Right hindlimb (tissue), 1 donor: ENCODE results near the gene FST.

Source experiments
- DNase-seq: peaks from one replicate; pipeline ENCODE4 v3.0.0-alpha.2; 2018

Gene FST

DNA sequence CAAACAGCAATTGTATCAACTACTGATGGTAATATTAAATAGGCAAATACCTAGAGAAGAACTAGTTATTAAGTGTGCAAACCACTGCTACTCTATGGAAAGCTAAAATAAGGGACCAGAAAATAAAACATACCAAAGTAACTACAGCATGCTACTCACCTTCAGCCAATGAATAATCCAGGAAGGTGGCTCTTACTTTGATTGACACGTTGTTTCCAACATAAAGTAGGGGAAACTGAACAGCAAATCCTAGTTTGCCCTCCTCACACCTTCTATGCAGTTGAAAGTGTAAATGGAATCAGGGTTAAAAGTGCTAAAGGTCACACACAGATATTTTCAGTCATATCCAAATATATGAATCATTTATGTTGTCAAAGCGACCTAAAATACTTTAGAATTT lies 5.1 kb upstream of the FST start:
- no peak for DNase-seq

DNA sequence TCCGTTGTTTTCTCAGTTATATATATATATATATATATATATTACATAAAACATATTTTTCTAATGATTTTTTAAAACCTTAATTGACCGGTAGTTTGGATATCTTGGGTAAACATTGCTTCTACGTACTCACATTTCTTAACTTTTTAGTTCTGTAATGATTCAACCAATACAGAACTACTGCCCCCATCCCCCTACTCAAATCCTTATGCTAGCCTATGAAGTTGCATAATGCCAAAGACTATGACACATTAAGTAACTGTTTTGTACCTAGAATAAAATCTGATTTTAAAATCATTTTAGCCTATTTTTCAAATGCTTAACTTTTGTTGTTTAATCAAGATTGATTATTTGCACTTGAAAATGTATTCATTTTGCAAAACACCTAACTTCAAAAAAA lies 4.4 kb upstream of the FST start:
- no peak for DNase-seq

DNA sequence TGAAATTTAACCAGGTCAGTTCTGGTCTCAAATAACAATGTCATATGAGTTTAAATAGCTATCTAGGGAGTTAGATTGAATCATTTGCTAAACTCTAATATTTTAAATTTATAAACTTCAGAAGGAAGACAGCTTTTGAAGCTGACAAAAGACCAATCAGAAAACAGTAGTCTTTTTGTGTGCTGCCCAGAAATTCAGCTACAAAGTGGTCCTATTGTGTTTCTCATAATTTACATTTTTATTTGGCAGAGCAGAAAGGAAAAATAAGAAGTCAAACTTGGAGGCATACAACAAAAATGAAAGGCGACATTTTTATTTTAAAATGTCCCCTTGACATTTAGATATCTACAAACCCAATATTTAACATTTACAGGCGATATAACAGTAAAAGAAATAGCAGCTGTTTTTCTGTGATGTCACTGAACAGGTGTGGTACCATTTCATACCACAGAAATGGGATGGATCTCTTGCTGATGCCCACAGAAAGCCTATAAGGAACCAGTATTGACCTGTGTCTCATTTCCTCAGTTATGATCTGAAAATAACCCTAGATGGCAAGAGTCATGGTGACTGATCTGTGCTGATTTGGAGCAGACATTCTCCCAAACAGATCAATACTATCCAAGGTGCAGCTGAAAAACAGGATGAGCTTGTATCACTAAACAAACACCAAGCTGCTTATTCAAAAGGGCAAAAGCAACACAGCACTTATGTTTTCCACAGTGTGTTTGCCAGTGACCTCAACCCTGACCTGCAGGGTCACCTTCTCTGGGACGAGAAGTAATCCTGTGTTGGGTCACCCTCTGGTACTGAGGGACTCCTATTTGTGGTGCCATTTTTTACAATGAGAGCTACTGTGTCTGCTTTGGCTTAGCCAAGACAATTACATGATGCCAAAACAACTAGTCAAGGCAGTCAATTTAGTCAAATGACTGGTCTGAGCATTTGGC lies 3.6 kb upstream of the FST start:
- no peak for DNase-seq

DNA sequence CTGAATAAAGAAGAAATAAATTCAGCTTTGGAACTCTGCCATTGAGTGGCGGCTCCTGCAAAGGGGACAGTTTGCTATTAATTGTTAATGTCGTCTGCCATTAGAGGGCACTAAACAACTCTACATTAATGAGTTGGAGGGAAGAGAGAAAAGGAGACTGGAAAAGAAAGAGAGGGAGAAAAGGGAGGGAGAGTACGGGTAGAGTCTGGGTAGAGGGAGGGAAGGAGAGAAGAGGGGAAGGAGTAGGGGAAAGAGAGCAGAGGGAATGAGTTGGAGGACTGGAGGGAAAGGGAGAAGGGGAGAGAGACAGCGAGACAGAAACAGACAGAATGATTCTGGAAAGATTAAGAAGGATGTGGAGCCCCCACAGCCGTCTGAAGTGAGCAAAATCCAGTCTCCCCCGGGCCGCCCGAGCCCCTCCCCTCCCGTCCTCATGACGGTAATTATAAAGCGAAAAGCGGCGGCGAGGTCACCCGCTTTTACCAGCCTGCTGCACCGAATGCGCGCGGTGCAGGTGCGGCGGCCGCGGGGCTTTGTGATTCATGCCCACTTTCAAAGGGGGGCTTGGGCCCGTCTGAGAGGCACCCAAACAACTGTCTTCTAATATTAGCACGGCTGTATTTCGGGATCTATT lies 1.9 kb upstream of the FST start:
- DNase-seq: peak; percentile 48

DNA sequence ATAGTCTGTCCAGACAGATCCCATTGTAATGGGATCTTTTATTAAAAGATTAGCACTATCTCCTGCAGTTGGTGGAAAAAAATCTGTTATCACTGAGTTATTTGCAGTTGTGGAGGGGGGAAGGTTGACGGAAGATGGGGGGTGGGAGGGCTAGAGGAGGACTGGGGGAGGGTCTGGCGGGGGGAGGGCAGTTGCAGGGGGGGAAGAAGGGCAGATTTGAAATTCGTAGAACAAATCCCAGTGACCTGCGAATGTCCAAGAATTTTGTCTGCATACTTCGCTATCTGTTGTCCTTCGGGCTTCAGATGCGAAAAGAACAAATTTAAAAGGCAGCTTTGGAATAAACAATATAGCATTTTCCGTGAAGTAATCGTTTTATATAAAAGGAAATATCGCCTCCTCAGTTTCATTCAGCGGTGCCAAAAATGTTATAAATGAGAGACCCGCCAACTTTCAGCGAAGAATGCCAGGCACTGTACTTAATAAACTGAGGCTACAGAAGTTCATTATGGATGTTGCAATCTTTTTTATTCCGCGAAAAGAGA lies 1.3 kb upstream of the FST start:
- no peak for DNase-seq

DNA sequence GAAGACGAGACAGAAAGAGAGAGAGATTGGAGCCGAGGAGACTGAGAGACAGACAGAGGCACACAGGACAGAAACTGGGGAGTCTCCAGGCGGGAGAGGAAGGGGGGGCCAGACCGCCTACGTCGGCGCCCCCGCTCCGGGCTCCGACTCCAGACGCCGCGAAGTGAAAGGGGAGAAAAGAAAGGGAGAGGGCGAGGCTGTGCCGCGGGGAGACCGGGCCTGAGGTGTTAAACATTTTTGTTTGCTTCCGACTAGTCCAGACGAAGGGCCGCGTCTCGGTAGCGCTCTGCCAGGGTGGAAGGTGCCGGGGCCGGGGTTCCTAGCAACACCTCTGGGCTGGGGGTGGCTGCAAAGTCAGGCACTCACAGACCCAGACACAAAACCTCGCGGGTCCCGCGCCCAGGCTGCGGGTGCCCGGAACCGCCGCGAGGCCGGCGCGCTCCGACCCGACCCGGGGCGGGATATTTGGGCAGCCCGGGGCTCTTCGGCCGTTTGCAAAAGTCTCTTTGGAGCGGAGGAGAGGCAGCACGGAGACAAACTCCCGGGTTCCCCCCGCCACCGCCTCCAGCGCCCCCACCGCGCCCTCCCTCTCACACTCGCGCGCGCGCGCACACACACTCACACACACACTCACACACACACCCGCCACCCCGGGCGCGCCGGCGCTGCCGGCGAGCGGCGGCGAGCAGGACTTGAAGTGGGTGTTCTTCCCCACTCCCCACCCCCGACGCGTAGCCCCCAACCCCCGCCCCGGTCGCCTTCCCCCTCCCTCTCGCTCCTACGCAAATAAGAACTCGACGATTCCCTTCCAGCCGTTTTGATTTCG lies 626 bp upstream of the FST start:
- peak; percentile 90 for DNase-seq

DNA sequence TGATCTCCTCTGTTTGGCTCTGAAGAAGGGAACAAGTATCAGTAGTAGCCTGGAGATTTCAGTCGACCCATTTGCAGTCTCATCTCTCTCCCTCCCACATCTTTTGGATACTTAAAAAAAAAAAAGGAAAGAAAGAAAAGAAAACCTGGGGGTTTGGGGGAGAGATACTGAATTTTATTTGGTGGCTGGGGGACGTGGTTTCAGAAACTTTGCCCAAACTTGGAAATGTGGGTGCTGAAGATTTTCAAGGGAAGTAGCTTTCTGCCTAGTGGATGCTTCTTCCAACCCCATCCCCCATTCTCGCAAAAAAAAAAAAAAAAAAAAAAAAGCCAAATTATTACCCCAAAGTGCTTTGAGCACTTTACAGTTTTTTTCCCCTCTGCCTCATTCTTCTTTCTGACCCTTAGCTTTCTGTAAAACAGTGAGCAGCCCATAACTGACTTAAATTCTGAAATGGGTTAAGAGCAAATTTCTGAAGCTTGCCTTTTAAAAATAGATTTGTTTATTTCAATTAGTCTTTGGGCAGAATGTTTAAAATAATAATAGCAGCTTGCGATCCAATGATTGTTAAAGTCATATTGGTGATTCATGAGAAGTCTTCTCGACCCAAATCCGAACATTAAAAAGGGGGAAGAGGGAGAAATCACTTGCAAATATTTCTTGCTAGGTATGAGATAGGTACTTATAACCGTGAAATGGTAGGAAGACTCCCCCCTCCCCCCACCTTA lies 894 bp downstream of the FST start:
- no peak for DNase-seq

DNA sequence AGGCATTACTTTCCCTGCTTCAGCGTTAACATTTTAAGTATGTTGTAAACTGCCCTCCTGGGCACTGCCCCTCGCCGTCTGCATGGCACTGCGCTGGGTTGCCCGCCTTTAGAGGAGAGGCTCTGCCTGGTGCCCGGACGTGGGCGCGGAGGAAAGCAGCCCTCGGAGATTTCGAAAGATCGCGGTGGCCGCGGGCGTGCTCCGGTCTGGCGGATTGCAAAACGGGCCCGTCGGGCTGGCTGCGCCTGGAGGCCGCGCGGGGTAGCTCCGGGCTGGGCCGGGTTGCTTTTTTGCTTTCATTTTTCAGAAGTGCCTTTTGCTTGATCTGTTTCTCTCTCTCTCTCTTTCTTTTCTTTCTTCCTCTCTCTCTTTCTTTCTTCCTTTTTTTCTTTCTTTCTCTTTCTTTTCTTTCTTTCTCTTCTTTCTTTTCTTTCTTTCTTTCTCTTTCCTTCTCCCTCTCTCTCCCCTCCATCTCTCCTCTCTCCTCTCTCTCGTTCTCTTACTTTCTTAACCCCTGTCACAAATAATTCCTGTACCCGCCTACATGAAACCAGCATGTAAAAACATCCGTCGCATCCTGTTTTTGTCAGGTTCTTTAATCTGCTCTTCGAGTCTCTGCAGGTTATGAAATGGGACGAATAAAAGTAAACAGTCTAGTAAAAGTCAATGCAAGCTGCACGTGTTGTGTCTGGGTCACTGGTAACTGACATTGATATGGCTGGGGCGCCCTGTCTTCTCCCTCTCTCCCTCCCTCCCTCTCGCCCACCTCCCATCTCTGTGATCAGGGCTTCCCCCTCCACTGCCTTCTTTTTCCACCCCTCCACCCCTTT lies 1.7 kb downstream of the FST start:
- peak; percentile 73 for DNase-seq

DNA sequence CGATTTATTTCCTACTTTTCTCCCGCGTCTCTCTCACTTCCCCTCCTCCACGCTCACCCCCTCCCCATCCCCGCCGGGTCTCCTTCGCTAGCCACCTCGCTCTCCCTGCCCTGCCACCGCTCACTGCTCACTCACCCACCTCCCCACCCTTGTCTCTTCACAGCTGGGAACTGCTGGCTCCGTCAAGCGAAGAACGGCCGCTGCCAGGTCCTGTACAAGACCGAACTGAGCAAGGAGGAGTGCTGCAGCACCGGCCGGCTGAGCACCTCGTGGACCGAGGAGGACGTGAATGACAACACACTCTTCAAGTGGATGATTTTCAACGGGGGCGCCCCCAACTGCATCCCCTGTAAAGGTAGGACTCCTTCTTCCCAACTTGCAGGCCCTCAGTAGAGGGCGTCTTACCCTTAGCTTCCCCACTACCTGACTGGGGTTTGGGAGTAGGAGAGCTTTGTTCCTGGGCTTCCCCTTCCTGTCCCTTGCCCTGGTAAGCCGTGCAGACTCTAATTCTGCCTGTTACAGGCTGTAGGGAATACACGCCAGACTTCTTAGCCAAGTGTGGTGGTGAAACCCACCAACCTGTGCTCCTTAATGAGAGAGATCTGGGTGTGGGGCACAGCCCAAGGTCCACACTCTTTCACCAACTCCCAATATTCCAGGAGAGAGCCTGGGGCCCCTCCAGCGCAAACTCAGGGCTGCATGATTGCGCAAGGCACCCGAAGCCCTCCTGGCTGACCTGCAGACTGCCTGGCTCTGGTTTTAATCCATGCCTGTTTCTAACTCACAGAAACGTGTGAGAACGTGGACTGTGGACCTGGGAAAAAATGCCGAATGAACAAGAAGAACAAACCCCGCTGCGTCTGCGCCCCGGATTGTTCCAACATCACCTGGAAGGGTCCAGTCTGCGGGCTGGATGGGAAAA lies 2.5 kb downstream of the FST start:
- peak; percentile 54 for DNase-seq

DNA sequence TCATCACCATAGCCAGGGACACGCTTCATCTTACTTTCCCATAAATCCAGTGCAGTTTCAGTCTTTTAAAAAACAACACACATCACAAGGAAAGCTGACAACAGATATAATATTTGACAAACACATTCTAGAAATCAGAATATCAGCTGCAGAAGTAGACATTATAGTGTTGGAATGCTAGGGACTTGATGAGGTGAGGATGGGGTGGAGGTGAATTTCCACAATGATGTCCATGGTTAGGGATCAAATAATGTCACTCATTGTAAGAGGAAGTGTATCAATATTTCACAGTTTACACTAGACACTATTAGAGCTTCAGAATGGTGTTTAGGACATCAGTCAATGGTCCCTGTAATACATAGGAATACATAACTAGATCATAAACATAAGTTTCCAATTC lies 7.0 kb downstream of the FST start:
- no peak for DNase-seq

DNA sequence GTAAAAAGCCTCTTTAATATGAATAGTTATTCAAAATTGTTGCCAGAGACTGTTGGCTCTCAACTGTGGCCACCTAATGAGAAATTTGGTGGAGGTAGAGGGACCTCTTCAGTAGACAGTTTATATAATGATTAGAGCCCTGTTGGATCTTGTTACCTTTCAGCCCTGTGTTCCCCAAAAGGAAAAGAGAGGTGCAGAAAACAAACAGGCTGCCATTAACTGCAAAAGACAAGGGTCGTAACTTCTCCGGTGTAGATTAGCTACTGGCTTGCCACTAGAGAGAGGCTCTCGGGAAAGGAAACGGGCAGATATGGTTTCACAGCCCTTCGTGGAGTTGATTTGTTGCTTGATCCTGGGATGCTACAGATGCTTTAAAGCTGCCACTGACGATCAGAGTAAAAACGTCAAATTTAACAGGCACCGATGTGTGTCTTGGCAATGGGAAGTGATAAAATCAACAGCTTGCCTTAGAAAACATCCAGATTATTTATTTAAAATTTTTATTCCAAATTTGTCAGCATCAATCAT lies 7.8 kb downstream of the FST start:
- DNase-seq: no peak

DNA sequence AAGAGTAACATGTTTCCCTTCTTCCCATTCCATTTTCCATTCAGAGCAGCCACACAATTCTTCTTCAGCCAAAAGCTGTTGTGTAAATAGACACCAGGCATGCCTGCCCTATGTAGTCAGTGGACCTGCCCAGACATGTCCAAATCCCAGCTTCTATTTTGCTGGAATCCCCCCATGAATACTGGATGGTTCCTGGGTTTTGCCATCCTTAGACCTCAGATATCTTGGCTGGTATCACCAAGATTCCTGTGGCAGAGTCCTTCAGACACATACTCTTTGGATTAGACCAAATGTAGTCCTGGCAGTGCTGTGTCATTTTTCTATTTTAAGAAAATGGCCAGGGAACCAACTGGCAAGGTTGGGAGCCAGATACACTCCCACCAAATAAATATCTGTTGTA lies 10.3 kb downstream of the FST start:
- no peak for DNase-seq

DNA sequence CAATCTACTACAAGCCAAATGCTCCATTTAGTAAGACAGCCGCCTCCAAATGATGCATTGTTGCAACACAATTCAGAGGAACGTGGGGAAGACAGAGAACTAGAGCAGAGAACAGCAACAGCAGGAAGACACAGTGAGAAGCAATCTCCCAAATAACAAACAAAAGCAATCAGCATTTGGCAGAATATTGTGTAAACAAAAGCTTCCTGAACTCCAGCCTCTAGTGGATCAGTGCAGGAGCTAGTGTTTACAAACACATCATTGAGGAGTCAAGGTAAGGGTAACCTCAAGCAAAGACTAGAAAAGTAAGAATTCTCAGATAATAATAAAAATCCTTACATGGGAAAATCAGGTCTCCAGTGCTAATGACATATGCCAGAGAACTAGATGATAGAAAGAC lies 20.6 kb downstream of the FST start:
- no peak for DNase-seq

DNA sequence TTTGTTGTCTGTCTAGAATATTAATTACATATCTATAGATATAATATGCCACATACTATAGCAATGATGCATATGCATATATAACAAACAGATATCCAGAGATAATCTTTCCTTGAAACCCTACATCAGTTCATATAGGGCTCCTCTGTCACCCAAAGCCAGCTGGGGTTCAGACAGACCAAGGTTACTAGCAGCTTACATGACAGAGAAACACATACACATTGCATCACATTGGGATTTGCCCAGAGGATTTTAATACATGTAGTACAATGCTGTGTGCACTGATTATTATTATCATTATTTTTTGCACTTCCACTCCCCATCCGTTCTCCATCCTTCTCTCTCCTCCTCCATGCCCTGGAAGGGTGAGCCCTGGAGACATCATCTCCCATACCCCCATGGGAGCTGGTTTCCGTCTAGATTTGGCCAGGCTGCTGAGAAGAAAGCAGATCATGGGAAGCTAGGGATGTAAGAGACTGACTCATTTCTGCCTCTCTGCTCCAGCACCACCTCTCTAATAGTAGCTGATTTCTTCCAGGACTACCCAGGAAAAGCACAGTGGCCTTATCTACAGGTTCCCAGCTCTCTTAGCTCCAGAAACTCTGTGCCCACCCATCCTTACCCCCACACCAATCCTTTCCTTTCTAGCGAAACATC lies 23.3 kb downstream of the FST start:
- no peak for DNase-seq

DNA sequence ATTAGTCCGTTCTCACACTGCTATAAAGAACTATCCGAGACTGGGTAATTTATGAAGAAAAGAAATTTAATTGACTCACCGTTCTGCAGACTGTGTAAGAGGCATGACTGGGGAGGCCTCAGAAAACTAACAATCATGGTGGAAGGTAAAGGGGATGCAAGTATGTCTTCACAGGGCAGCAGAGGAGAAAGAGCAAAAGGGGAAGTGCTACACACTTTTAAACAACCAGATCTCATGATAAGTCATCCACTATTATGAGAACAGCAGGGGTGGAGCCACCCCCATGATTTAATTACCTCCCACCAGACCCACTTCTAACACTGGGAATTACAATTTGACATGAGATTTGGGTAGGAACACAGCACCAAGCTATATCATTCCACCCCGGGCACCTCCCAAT lies 26.6 kb downstream of the FST start:
- DNase-seq: no peak

DNA sequence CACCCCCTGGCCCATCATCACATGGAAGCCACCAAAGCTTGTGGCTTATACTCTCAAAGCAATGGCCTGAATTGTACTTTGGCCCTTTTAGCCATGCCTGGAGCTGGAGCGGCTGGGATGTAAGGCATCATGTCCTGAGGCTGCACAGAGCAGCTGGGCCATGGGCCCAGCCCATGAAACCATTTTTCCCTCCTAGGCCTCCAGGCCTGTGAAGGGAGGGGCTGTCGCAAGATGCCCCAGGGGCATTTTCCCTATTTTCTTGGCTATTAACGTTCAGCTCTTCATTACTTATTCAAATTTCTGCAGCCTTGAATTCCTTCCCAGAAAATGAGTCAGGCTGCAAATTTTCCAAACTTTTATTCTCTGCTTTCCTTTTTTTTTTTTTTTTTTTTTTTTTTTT lies 27.7 kb downstream of the FST start:
- DNase-seq: no peak

DNA sequence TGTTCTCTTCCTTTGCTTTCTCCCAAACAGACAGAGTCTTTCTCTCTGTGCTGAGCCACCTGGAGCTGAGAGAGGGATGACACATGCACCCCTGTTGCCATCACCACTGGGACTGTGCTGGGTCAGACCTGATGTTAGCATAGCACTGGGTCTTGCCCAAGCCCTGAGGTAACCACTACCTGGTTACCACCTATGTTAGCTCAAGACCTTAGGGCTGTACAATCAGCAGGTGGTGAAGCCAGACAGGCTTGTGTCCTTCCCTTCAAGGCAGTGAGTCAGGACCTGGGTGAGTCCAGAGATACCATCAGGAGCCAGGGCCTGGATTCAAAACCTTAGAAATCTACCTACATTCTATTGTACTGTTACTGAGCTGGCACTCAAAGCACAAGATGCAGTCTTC lies 32.1 kb downstream of the FST start:
- DNase-seq: no peak

DNA sequence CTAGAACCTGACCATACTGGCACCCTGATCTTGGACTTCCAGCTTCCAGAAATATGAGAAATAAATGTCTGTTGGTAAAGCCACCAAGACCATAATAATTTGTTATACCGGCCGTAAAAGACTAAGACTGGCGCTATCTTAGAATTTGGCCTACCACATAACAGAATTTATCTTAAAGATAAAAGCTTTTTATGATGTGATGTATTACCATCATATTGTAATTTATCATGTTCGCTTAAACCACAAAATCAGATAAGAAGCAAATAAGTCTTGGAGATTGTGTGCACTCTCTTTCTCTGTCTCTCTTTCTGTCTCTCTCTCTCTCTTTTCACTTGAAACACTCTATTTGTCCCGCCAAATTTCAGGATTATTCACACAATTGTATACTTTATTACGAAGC lies 35.6 kb downstream of the FST start:
- no peak for DNase-seq

DNA sequence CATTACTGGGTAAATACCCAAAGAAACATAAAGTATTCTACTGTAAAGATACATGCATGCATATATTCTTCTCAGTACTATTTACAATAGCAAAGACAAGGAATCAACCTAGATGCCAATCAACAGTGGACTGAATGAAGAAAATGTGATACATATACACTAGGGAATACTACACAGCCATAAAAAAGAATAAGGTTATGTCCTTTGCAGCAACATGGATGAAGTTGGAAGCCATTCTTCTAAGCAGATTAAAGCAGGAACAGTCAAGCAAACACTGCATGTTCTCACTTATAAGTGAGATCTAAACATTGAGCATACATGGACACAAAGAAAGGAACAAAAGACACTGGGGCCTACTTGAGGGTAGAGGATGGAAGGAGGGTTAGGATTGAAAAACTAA lies 40.4 kb downstream of the FST start:
- no peak for DNase-seq
